Measurements from ENCODE around the gene GSPT1.
"Not testable (repeated sequence)": the region's sequence is repeated elsewhere in the genome, so short reads cannot be mapped to it uniquely, and the experiment has no call there.

GSPT1 gene

GRCh38 chr16:11955713-11956123, 40.0 kb upstream of the GSPT1 start:
- H3K4me3 ChIP-seq (replicated peaks in 1 of 2; ENCODE audit: low read depth in 2 of 2, low read length in 2 of 2): peak overlapping the region in 1 of 2 donors; percentile 10
- TF ChIP-seq, protein P1, sequence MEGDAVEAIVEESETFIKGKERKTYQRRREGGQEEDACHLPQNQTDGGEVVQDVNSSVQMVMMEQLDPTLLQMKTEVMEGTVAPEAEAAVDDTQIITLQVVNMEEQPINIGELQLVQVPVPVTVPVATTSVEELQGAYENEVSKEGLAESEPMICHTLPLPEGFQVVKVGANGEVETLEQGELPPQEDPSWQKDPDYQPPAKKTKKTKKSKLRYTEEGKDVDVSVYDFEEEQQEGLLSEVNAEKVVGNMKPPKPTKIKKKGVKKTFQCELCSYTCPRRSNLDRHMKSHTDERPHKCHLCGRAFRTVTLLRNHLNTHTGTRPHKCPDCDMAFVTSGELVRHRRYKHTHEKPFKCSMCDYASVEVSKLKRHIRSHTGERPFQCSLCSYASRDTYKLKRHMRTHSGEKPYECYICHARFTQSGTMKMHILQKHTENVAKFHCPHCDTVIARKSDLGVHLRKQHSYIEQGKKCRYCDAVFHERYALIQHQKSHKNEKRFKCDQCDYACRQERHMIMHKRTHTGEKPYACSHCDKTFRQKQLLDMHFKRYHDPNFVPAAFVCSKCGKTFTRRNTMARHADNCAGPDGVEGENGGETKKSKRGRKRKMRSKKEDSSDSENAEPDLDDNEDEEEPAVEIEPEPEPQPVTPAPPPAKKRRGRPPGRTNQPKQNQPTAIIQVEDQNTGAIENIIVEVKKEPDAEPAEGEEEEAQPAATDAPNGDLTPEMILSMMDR (IDR thresholded peaks at IDR 0.05; ENCODE audit: low read depth, low read length): no peak
- DNase-seq (ENCODE audit: low read depth in 2 of 2): peak; percentile 77 to 79

GRCh38 chr16:11953576-11953975, 37.8 kb upstream of the GSPT1 start:
- DNase-seq (ENCODE audit: low read depth in 2 of 2); H3K4me3 ChIP-seq (replicated peaks in 1 of 2; ENCODE audit: low read depth in 2 of 2, low read length in 2 of 2): not testable (repeated sequence)

GRCh38 chr16:11950388-11950787, 34.6 kb upstream of the GSPT1 start:
- H3K4me3 ChIP-seq (replicated peaks in 1 of 2; ENCODE audit: low read depth in 2 of 2, low read length in 2 of 2): no peak overlapping the region
- DNase-seq (ENCODE audit: low read depth in 2 of 2): no peak
- TF ChIP-seq, protein P1 (IDR thresholded peaks at IDR 0.05; ENCODE audit: low read depth, low read length): no peak

DNA sequence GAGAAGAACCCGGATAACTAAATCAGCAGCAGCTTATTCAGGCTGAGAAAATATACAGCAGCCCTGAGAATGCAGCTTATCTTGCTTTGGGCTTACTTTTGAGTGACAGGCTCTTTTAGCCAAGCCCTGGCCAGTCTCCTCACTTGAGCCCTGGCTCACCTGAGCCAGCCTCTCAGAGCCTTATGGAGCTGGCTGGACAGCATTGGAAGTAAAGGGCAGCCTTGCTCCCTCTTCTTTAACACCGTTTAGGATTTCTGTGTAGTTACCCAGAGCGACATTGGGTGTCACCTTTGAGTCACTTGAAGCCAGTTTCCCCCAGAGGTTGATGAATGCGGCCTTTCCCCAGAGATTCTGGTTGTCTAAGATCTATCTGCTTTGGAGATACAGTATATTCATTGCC, 33.8 kb upstream of the GSPT1 start:
- peak; percentile 45 to 56 for DNase-seq (ENCODE audit: low read depth in 2 of 2)
- no peak overlapping the region for H3K4me3 ChIP-seq (replicated peaks in 1 of 2; ENCODE audit: low read depth in 2 of 2, low read length in 2 of 2)
- TF ChIP-seq, protein P1 (IDR thresholded peaks at IDR 0.05; ENCODE audit: low read depth, low read length): peak; percentile 40

GRCh38 chr16:11948819-11949218, 33.1 kb upstream of the GSPT1 start:
- TF ChIP-seq, protein P1 (IDR thresholded peaks at IDR 0.05; ENCODE audit: low read depth, low read length): no peak
- H3K4me3 ChIP-seq (replicated peaks in 1 of 2; ENCODE audit: low read depth in 2 of 2, low read length in 2 of 2): no peak overlapping the region
- no peak for DNase-seq (ENCODE audit: low read depth in 2 of 2)

GRCh38 chr16:11946433-11946832, 30.7 kb upstream of the GSPT1 start:
- peak in 1 of 2 donors; percentile 29 for DNase-seq (ENCODE audit: low read depth in 2 of 2)
- TF ChIP-seq, protein P1 (IDR thresholded peaks at IDR 0.05; ENCODE audit: low read depth, low read length): no peak
- H3K4me3 ChIP-seq (replicated peaks in 1 of 2; ENCODE audit: low read depth in 2 of 2, low read length in 2 of 2): no peak overlapping the region

DNA sequence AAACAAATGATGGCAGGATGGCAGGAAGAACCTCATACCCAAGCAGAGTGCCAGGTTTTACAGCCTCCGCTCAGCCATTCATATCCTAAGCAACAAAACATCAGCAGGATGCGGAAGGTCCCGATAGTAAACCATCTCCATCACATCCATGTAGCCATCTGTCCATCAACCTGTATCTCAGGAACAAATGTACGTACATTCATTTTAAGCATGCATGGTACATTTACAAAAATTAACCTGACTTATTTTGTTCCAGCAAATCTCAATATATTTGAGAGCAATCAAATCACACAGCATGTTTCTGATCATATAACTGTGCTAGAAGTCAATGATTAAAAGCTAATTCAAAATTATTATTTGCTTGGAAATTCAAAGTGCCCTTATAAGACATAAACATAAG, 26.2 kb upstream of the GSPT1 start, which contains the start of gene NPIPB2:
Gene NPIPB2 (minus strand): TSS at position 101 of the 400 bp plus-strand sequence. CDS start 0 bp downstream, at position 101.
- not testable (repeated sequence) for H3K4me3 ChIP-seq (replicated peaks in 1 of 2; ENCODE audit: low read depth in 2 of 2, low read length in 2 of 2); DNase-seq (ENCODE audit: low read depth in 2 of 2)

- H3K4me3 ChIP-seq (replicated peaks in 1 of 2; ENCODE audit: low read depth in 2 of 2, low read length in 2 of 2); DNase-seq (ENCODE audit: low read depth in 2 of 2): not testable (repeated sequence)
Measured at GRCh38 chr16:11927350-11927749, 11.6 kb upstream of the GSPT1 start.

- not testable (repeated sequence) for DNase-seq (ENCODE audit: low read depth in 2 of 2); H3K4me3 ChIP-seq (replicated peaks in 1 of 2; ENCODE audit: low read depth in 2 of 2, low read length in 2 of 2)
Measured at GRCh38 chr16:11924046-11924445, 8.3 kb upstream of the GSPT1 start.

All from cardiac fibroblast (primary cell).